ENCODE data around the gene TOR1B.

DNA sequence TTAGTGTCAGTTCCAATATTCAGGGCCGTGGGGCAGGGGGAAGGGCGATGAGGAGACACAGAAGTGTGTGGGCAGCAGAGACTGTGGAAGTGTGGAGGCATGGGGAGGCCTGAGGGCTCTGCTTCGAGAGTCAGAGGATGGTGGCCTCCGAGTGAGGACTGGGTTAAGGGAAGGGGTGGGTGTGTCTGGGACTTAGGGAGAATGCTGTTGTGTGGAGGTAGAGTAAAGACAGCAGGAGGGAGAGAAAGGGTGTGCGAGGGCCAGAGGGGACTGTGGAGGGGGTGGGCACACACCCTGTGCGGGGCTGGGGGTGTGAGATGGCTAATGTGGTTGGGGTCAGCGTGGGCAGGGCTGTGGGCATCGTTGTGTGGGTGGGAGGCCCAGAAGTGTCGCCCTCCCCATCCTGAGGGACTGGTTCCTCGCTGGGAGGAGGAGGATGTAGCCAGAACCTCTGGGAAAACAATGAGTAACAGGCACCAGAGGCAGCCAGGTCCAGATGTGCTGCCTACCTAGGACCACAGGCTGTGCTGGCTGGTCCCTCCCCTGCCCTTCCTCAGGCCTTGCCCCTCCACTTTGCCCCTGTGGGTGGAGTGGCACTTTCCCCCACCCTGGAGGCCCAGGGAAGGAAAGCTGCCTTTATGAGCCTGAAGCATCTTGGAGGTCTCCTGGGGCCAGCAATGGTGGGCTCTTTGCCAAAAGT is 36.5 kb downstream of the TOR1B start:
- TF ChIP-seq, protein P1, sequence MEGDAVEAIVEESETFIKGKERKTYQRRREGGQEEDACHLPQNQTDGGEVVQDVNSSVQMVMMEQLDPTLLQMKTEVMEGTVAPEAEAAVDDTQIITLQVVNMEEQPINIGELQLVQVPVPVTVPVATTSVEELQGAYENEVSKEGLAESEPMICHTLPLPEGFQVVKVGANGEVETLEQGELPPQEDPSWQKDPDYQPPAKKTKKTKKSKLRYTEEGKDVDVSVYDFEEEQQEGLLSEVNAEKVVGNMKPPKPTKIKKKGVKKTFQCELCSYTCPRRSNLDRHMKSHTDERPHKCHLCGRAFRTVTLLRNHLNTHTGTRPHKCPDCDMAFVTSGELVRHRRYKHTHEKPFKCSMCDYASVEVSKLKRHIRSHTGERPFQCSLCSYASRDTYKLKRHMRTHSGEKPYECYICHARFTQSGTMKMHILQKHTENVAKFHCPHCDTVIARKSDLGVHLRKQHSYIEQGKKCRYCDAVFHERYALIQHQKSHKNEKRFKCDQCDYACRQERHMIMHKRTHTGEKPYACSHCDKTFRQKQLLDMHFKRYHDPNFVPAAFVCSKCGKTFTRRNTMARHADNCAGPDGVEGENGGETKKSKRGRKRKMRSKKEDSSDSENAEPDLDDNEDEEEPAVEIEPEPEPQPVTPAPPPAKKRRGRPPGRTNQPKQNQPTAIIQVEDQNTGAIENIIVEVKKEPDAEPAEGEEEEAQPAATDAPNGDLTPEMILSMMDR (IDR thresholded peaks at IDR 0.05) = no peak
- TF ChIP-seq POLR2A (IDR thresholded peaks at IDR 0.05) = no peak

Data from lower leg skin (tissue), 3 donors.